ENCODE data around the gene TXNDC5. TPM values are rescaled to one million over a fixed set of nuclear protein-coding genes. Genes with fewer than 3 reads are reported as not detected.

TXNDC5 gene
- polyA plus RNA-seq, 1 donor from 2014 or later, result 37.7 TPM

GRCh38 chr6:7887278-7887991, 23.2 kb downstream of the TXNDC5 start:
- Histone ChIP-seq H3K4me2 (ENCODE audit: low read length) (no peak overlapping the region), H3F3A (ENCODE audit: insufficient read depth, low read length, poor library complexity, severe bottlenecking) (no peaks in the 10 kb centered on the region), H3K4me3 (ENCODE audit: low read length) (no peak overlapping the region), H2AFZ (ENCODE audit: low read depth, low read length) (no peak overlapping the region), H3K79me2 (replicated peaks; ENCODE audit: insufficient read depth, low read length) (no peaks in the 10 kb centered on the region), H3K9ac (ENCODE audit: low read length) (no peak overlapping the region), H3K36me3 (ENCODE audit: insufficient read depth, low read length) (no peaks in the 10 kb centered on the region), H3K27ac (ENCODE audit: low read length) (no peak overlapping the region), H4K20me1 (ENCODE audit: insufficient read depth) (no peaks in the 10 kb centered on the region), H3K27me3 (ENCODE audit: insufficient read depth, low read depth, low read length) (no peaks in the 10 kb centered on the region), H3K9me3 (ENCODE audit: low read length) (no peaks in the 10 kb centered on the region), H3K9me2 (ENCODE audit: insufficient read depth, low read length) (no peaks in the 10 kb centered on the region)
- TF ChIP-seq POLR2AphosphoS5 (IDR thresholded peaks at IDR 0.05) (no peak), SMC3 (conservative IDR thresholded peaks at IDR 0.05; ENCODE audit: poor library complexity) (no peak), TAF1 (IDR thresholded peaks at IDR 0.05; ENCODE audit: low read depth) (no peak), CTCF (IDR thresholded peaks at IDR 0.05; ENCODE audit: poor library complexity, severe bottlenecking) (no peak), EP300 (conservative IDR thresholded peaks at IDR 0.05; ENCODE audit: poor library complexity, severe bottlenecking) (no peak), EZH2 (IDR thresholded peaks at IDR 0.05; ENCODE audit: borderline replicate concordance, insufficient read depth, low read length, poor library complexity, severe bottlenecking) (no peak), REST (IDR thresholded peaks at IDR 0.05; ENCODE audit: borderline replicate concordance) (no peak), MXI1 (conservative IDR thresholded peaks at IDR 0.05; ENCODE audit: poor library complexity, severe bottlenecking) (no peak), RAD21 (conservative IDR thresholded peaks at IDR 0.05) (no peak)

- H3K36me3 ChIP-seq (ENCODE audit: insufficient read depth, low read length), result peaks cover 4% of the 10 kb centered on the region
- TF ChIP-seq SMC3 (conservative IDR thresholded peaks at IDR 0.05; ENCODE audit: poor library complexity), result no peak
- no peak for TF ChIP-seq EZH2 (IDR thresholded peaks at IDR 0.05; ENCODE audit: borderline replicate concordance, insufficient read depth, low read length, poor library complexity, severe bottlenecking)
- no peak for TF ChIP-seq TAF1 (IDR thresholded peaks at IDR 0.05; ENCODE audit: low read depth)
- TF ChIP-seq CTCF (IDR thresholded peaks at IDR 0.05; ENCODE audit: poor library complexity, severe bottlenecking), result no peak
- TF ChIP-seq EP300 (conservative IDR thresholded peaks at IDR 0.05; ENCODE audit: poor library complexity, severe bottlenecking), result no peak
- no peak for TF ChIP-seq MXI1 (conservative IDR thresholded peaks at IDR 0.05; ENCODE audit: poor library complexity, severe bottlenecking)
- TF ChIP-seq REST (IDR thresholded peaks at IDR 0.05; ENCODE audit: borderline replicate concordance), result no peak
- TF ChIP-seq RAD21 (conservative IDR thresholded peaks at IDR 0.05), result no peak
- TF ChIP-seq POLR2AphosphoS5 (IDR thresholded peaks at IDR 0.05), result no peak
Measured at GRCh38 chr6:7886132-7886531, 24.5 kb downstream of the TXNDC5 start.

More at GRCh38 chr6:7886132-7886531, 24.5 kb downstream of the TXNDC5 start:
- H3K79me2 ChIP-seq (replicated peaks; ENCODE audit: insufficient read depth, low read length), result no peaks in the 10 kb centered on the region
- no peaks in the 10 kb centered on the region for H4K20me1 ChIP-seq (ENCODE audit: insufficient read depth)
- H3K9me3 ChIP-seq (ENCODE audit: low read length), result no peaks in the 10 kb centered on the region
- H3K9me2 ChIP-seq (ENCODE audit: insufficient read depth, low read length), result no peaks in the 10 kb centered on the region
- no peak overlapping the region for H2AFZ ChIP-seq (ENCODE audit: low read depth, low read length)
- no peaks in the 10 kb centered on the region for H3F3A ChIP-seq (ENCODE audit: insufficient read depth, low read length, poor library complexity, severe bottlenecking)
- no peak overlapping the region for H3K9ac ChIP-seq (ENCODE audit: low read length)
- no peak overlapping the region for H3K4me3 ChIP-seq (ENCODE audit: low read length)
- H3K27ac ChIP-seq (ENCODE audit: low read length), result no peak overlapping the region
- H3K27me3 ChIP-seq (ENCODE audit: insufficient read depth, low read depth, low read length), result no peaks in the 10 kb centered on the region
- H3K4me2 ChIP-seq (ENCODE audit: low read length), result no peak overlapping the region

All from neural cell (in vitro differentiated cells).